Trophoblast cell (in vitro differentiated cells and primary cell): ENCODE measurements around the gene ABR.

Experiments used
- DNase-seq, 2 donors: peaks; one replicate each; pipeline ENCODE4 v3.0.0-alpha.2; 2016
- H2AFZ ChIP-seq: 2 replicates; pipeline ENCODE4 v1.6.1; 2013; ENCODE audit warnings: low read length, moderate library complexity, mild to moderate bottlenecking; ENCODE audit not compliant: insufficient read depth, poor library complexity
- H2AK5ac ChIP-seq: 2 replicates; pipeline ENCODE4 v1.6.1; 2013; ENCODE audit warnings: mild to moderate bottlenecking, low read length
- H2BK120ac ChIP-seq: 2 replicates; pipeline ENCODE4 v1.6.1; 2013; ENCODE audit warnings: low read length, mild to moderate bottlenecking, moderate library complexity; ENCODE audit not compliant: insufficient read depth, poor library complexity
- H2BK12ac ChIP-seq: 2 replicates; pipeline ENCODE4 v1.6.1; 2013; ENCODE audit warnings: mild to moderate bottlenecking, low read length, moderate library complexity
- H2BK5ac ChIP-seq: 2 replicates; pipeline ENCODE4 v1.6.1; 2013; ENCODE audit warnings: low read length, low read depth, moderate library complexity, mild to moderate bottlenecking; ENCODE audit not compliant: poor library complexity
- H3K14ac ChIP-seq: 2 replicates; pipeline ENCODE4 v1.6.1; 2013; ENCODE audit warnings: mild to moderate bottlenecking, low read length
- H3K18ac ChIP-seq: 2 replicates; pipeline ENCODE4 v1.6.1; 2013; ENCODE audit warnings: mild to moderate bottlenecking, low read length
- H3K23ac ChIP-seq: 2 replicates; pipeline ENCODE4 v1.6.1; 2013; ENCODE audit warnings: low read length
- H3K27ac ChIP-seq: 2 replicates; pipeline ENCODE4 v1.5.1; 2013; ENCODE audit warnings: low read depth, mild to moderate bottlenecking, inconsistent platforms, low read length, moderate library complexity
- H3K27me3 ChIP-seq: 2 replicates; pipeline ENCODE4 v1.6.1; 2013; ENCODE audit warnings: inconsistent platforms, mild to moderate bottlenecking, low read length, moderate library complexity; ENCODE audit not compliant: insufficient read depth
- H3K36me3 ChIP-seq, 2 experiments: 1 replicate in 1 of 2; 2 replicates in 1 of 2; pipeline ENCODE4 v1.6.1; 2013; ENCODE audit warnings: low read length in 2 of 2, mild to moderate bottlenecking in 2 of 2, moderate library complexity in 1 of 2; ENCODE audit not compliant: insufficient read depth in 2 of 2, control insufficient read depth in 1 of 2
- H3K4ac ChIP-seq: 2 replicates; pipeline ENCODE4 v1.6.1; 2013; ENCODE audit warnings: low read depth, mild to moderate bottlenecking, low read length, moderate library complexity
- H3K4me1 ChIP-seq, 2 experiments: 1 replicate in 1 of 2; 2 replicates in 1 of 2; pipeline ENCODE4 v1.6.1; 2013; ENCODE audit warnings: low read length in 2 of 2, mild to moderate bottlenecking in 2 of 2, moderate library complexity in 1 of 2; ENCODE audit not compliant: insufficient read depth in 2 of 2, control insufficient read depth in 1 of 2
- H3K4me2 ChIP-seq: 2 replicates; pipeline ENCODE4 v1.6.1; 2013; ENCODE audit warnings: inconsistent platforms, mild to moderate bottlenecking, low read length, moderate library complexity
- H3K4me3 ChIP-seq: 2 replicates; pipeline ENCODE4 v1.5.1; 2013; ENCODE audit warnings: mild to moderate bottlenecking, low read depth, low read length, inconsistent platforms
- H3K79me1 ChIP-seq: one replicate; pipeline ENCODE4 v1.6.1; 2013; ENCODE audit warnings: low read length
- H3K79me2 ChIP-seq: 2 replicates; pipeline ENCODE4 v1.6.1; 2013; ENCODE audit warnings: low read length, mild to moderate bottlenecking; ENCODE audit not compliant: control insufficient read depth, insufficient read depth, poor library complexity
- H3K9ac ChIP-seq: 2 replicates; pipeline ENCODE4 v1.6.1; 2013; ENCODE audit warnings: mild to moderate bottlenecking, low read length
- H3K9me3 ChIP-seq: 2 replicates; pipeline ENCODE4 v1.6.1; 2013; ENCODE audit warnings: low read depth, mild to moderate bottlenecking, control low read depth, inconsistent platforms, low read length; ENCODE audit not compliant: insufficient read depth
- H4K12ac ChIP-seq: 2 replicates; pipeline ENCODE4 v1.6.1; 2013; ENCODE audit warnings: low read depth, mild to moderate bottlenecking, low read length, moderate library complexity
- H4K8ac ChIP-seq: 2 replicates; pipeline ENCODE4 v1.6.1; 2013; ENCODE audit warnings: low read depth, mild to moderate bottlenecking, low read length, moderate library complexity
- H4K91ac ChIP-seq: one replicate; pipeline ENCODE4 v1.6.1; 2013; ENCODE audit warnings: low read depth, mild to moderate bottlenecking, low read length, moderate library complexity
- WGBS: extraction: QIAGEN DNeasy Blood & Tissue Kit; methylation state at CpG from one replicate; pipeline ENCODE4 v1.1.7; 2013; ENCODE audit warnings: missing lambda C conversion rate; ENCODE audit not compliant: insufficient read length, insufficient coverage; ENCODE audit errors: extremely low coverage; 5-methylcytosine and 5-hydroxymethylcytosine counted together

The ABR gene

GRCh38 chr17:1026599-1026975 lies 153.2 kb downstream of the ABR start:
- no peak overlapping the region for H3K27ac ChIP-seq
- WGBS: no CpG with 5 or more reads among the region's 10 CpGs
- no peaks in the 10 kb centered on the region for H3K4me1 ChIP-seq

GRCh38 chr17:1025733-1026598 lies 153.8 kb downstream of the ABR start:
- no peak overlapping the region for H3K4me2 ChIP-seq
- no peak overlapping the region for H2BK12ac ChIP-seq
- H3K9ac ChIP-seq: no peak overlapping the region
- no peak overlapping the region for H3K14ac ChIP-seq
- peaks cover 1% of the 10 kb centered on the region for H3K27me3 ChIP-seq
- H3K4me1 ChIP-seq: no peaks in the 10 kb centered on the region
- no CpG with 5 or more reads among the region's 30 CpGs for WGBS
- H4K91ac ChIP-seq: no peak overlapping the region
- H4K8ac ChIP-seq: no peak overlapping the region
- no peak overlapping the region for H2BK120ac ChIP-seq
- H2AK5ac ChIP-seq: no peak overlapping the region
- no peaks in the 10 kb centered on the region for H3K79me1 ChIP-seq
- H3K4ac ChIP-seq: no peak overlapping the region
- no peak overlapping the region for H2AFZ ChIP-seq
- no peaks in the 10 kb centered on the region for H3K9me3 ChIP-seq
- no peak for DNase-seq
- peaks cover 3 to 8% of the 10 kb centered on the region in 2 experiments for H3K36me3 ChIP-seq
- H3K4me3 ChIP-seq: no peak overlapping the region
- H4K12ac ChIP-seq: no peak overlapping the region
- no peak overlapping the region for H3K27ac ChIP-seq
- no peak overlapping the region for H3K23ac ChIP-seq
- H3K79me2 ChIP-seq: no peaks in the 10 kb centered on the region
- no peak overlapping the region for H3K18ac ChIP-seq
- no peak overlapping the region for H2BK5ac ChIP-seq

More at GRCh38 chr17:1026599-1026975, 153.2 kb downstream of the ABR start:
- DNase-seq: no peak
- no peak overlapping the region for H2AK5ac ChIP-seq
- no peaks in the 10 kb centered on the region for H3K79me2 ChIP-seq
- H3K36me3 ChIP-seq: peaks cover 3 to 10% of the 10 kb centered on the region in 2 experiments
- no peak overlapping the region for H4K8ac ChIP-seq
- H3K9me3 ChIP-seq: no peaks in the 10 kb centered on the region
- no peak overlapping the region for H3K9ac ChIP-seq
- no peak overlapping the region for H3K4ac ChIP-seq
- no peak overlapping the region for H3K4me2 ChIP-seq
- H3K14ac ChIP-seq: no peak overlapping the region
- no peaks in the 10 kb centered on the region for H3K79me1 ChIP-seq
- H2BK12ac ChIP-seq: no peak overlapping the region
- H3K18ac ChIP-seq: no peak overlapping the region
- H2BK120ac ChIP-seq: no peak overlapping the region
- no peak overlapping the region for H4K12ac ChIP-seq
- no peak overlapping the region for H3K23ac ChIP-seq
- peaks cover 5% of the 10 kb centered on the region for H3K27me3 ChIP-seq
- no peak overlapping the region for H2AFZ ChIP-seq
- H2BK5ac ChIP-seq: no peak overlapping the region
- H4K91ac ChIP-seq: no peak overlapping the region
- no peak overlapping the region for H3K4me3 ChIP-seq

- DNase-seq: no peak
- no peak overlapping the region for H2AK5ac ChIP-seq
- H3K9ac ChIP-seq: no peak overlapping the region
- peaks cover 3 to 7% of the 10 kb centered on the region in 2 experiments for H3K36me3 ChIP-seq
- no peak overlapping the region for H3K14ac ChIP-seq
- H3K9me3 ChIP-seq: no peaks in the 10 kb centered on the region
- WGBS: no CpG with 5 or more reads among the region's 27 CpGs
- no peak overlapping the region for H4K8ac ChIP-seq
- H3K4me1 ChIP-seq: no peaks in the 10 kb centered on the region
- no peak overlapping the region for H2BK120ac ChIP-seq
- H3K18ac ChIP-seq: no peak overlapping the region
- no peak overlapping the region for H3K4ac ChIP-seq
- H3K79me2 ChIP-seq: no peaks in the 10 kb centered on the region
- no peak overlapping the region for H2AFZ ChIP-seq
- no peaks in the 10 kb centered on the region for H3K79me1 ChIP-seq
- H4K12ac ChIP-seq: no peak overlapping the region
- H4K91ac ChIP-seq: no peak overlapping the region
- H3K27ac ChIP-seq: no peak overlapping the region
- no peak overlapping the region for H2BK5ac ChIP-seq
- no peak overlapping the region for H3K4me3 ChIP-seq
- no peaks in the 10 kb centered on the region for H3K27me3 ChIP-seq
- H3K23ac ChIP-seq: no peak overlapping the region
- no peak overlapping the region for H3K4me2 ChIP-seq
- no peak overlapping the region for H2BK12ac ChIP-seq
Observed at GRCh38 chr17:1024076-1024475, 155.7 kb downstream of the ABR start.

GRCh38 chr17:1022278-1023024 lies 157.3 kb downstream of the ABR start:
- no CpG with 5 or more reads among the region's 32 CpGs for WGBS
- Histone ChIP-seq H4K12ac (no peak overlapping the region), H3K4ac (no peak overlapping the region), H3K4me3 (no peak overlapping the region), H2AK5ac (no peak overlapping the region), H3K79me1 (no peaks in the 10 kb centered on the region), H4K8ac (no peak overlapping the region), H2AFZ (no peak overlapping the region), H2BK12ac (no peak overlapping the region), H3K18ac (no peak overlapping the region), H3K9me3 (no peaks in the 10 kb centered on the region), H3K23ac (no peak overlapping the region), H2BK120ac (no peak overlapping the region), H3K27ac (no peak overlapping the region), H4K91ac (no peak overlapping the region), H3K14ac (no peak overlapping the region), H3K27me3 (no peaks in the 10 kb centered on the region), H3K9ac (no peak overlapping the region), H3K4me1 (no peaks in the 10 kb centered on the region), H3K79me2 (no peaks in the 10 kb centered on the region), H3K36me3 (peaks cover 3 to 5% of the 10 kb centered on the region in 2 experiments), H2BK5ac (no peak overlapping the region), H3K4me2 (no peak overlapping the region)
- DNase-seq: no peak
